ENCODE measurements around the gene MED16.

DNA sequence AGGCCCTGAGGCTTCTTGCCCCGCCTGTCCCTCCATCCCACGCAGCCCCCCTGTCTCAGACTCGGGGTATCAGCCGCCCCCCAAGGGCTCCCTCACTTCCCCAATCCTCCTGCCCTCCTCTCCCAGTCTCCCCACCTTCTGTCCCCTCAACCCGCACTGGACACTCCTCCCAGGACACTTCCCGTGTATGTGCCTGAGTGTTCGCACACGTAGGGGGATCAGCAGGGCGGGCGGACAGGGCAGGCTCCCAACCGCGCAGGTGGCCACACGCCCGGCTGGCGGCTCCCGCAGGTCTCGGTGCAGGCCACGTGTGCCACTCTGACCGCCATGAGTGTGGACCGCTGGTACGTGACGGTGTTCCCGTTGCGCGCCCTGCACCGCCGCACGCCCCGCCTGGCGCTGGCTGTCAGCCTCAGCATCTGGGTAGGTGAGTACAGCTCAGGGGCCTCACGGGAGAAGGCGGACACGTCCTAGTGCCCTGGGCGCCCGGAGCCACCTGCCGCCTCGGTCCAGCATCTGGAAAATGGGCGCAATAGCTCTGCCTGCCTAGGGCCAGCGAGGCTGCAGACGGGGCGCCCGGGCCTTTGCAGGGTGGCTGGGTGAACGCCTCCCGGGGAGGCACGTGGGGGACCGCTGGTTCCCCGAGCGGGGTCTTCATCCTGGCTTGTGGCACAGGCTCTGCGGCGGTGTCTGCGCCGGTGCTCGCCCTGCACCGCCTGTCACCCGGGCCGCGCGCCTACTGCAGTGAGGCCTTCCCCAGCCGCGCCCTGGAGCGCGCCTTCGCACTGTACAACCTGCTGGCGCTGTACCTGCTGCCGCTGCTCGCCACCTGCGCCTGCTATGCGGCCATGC is 26.4 kb upstream of the MED16 start:
- TF ChIP-seq, protein P1, sequence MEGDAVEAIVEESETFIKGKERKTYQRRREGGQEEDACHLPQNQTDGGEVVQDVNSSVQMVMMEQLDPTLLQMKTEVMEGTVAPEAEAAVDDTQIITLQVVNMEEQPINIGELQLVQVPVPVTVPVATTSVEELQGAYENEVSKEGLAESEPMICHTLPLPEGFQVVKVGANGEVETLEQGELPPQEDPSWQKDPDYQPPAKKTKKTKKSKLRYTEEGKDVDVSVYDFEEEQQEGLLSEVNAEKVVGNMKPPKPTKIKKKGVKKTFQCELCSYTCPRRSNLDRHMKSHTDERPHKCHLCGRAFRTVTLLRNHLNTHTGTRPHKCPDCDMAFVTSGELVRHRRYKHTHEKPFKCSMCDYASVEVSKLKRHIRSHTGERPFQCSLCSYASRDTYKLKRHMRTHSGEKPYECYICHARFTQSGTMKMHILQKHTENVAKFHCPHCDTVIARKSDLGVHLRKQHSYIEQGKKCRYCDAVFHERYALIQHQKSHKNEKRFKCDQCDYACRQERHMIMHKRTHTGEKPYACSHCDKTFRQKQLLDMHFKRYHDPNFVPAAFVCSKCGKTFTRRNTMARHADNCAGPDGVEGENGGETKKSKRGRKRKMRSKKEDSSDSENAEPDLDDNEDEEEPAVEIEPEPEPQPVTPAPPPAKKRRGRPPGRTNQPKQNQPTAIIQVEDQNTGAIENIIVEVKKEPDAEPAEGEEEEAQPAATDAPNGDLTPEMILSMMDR (IDR thresholded peaks at IDR 0.05) = no peak
- TF ChIP-seq EP300 (IDR thresholded peaks at IDR 0.05) = no peak

Data from stomach (tissue), 4 donors.